HG03196 (cell line): ENCODE results near the gene PTCSC3.

ENCODE experiments used
- ATAC-seq: cut with Tn5 transposase; IDR thresholded peaks from one replicate; pipeline ENCODE4 v1.9.1; 2021; ENCODE audit not compliant: unreplicated experiment

The PTCSC3 gene

GRCh38 chr14:36176524-36176923 lies at the start of gene PTCSC3:
Gene PTCSC3 (minus strand): TSS chr14:36176722.
- ATAC-seq: no peak

DNA sequence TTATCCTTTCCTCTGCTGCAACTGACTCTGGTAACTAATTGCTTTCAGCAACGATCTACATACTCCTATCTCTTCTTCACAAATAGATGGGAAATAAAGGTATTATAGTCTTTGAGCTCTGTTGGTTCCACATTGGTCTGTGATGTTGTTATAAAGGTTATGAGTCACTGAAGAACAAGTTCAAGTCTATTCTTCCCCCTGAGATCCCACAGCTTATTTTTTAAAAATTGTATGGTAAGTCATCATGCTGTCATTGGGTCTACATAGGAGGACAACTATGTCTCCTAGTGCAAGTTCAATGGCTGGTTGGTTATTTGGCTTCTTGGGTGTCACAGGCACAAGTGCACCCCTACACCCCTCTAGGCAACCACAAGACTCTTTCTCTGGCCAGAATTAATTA lies 49.6 kb upstream of the PTCSC3 start:
- ATAC-seq: no peak

GRCh38 chr14:36224176-36224575 lies 47.7 kb upstream of the PTCSC3 start:
- no peak for ATAC-seq

DNA sequence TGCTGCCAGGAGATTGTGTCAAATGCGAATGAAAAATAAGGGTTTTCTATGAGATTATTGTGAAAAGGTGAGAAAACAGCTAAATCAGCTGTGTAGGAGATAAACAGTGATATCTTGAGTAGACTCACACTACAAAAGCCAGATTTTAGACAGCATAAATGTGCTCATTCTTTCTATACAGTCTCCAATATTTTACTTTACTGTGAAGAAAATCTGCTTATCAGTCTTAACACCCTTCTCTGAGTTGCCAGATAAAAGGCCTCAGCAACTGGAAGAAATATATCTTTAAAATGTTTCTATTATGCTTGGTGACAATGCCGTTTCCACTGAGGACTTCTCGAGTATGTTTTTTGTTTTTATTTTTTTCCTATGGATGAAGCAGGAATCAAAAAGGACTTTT lies 47.0 kb upstream of the PTCSC3 start:
- ATAC-seq: no peak

- ATAC-seq: no peak
Observed at GRCh38 chr14:36222952-36223468, 46.5 kb upstream of the PTCSC3 start.

DNA sequence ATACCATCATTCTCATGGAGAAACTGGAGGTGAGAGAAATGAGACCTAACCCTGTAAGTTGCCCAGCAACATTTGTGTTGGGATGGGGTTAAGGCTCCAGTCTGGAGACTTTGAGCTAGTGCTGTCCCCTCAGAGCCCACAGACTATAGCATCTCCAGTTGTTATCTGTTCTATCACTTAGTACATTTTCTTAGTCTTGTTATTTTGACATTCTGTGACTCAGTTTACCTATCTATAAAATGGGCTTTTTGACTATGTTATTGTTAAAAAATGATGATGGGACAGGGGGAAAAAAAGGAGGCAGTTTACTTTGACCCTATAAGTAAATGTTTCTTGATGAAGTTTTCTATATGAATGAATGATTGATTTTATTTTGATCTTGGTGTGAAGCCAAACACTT lies 45.8 kb upstream of the PTCSC3 start:
- ATAC-seq: no peak

- ATAC-seq: no peak
Observed at GRCh38 chr14:36221112-36221511, 44.6 kb upstream of the PTCSC3 start.

DNA sequence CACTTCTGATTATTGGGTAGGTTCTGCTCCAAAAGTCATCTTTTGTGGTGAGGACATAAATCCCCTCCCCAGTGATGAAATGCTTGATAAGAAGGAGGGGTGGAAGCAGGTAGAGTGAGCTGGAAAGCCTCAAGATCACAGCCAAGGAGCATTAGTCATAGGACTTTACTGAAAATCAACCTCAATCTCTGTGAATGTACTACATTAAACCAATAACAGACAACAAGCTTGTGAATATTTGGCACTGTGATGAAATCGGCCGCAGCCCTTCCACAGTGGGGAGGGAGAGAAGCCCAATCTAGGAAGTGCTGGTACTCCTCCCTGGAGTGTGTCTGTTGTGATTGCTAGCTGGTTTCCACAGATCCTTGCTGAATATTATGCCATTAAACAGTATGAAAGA lies 41.2 kb upstream of the PTCSC3 start:
- no peak for ATAC-seq

DNA sequence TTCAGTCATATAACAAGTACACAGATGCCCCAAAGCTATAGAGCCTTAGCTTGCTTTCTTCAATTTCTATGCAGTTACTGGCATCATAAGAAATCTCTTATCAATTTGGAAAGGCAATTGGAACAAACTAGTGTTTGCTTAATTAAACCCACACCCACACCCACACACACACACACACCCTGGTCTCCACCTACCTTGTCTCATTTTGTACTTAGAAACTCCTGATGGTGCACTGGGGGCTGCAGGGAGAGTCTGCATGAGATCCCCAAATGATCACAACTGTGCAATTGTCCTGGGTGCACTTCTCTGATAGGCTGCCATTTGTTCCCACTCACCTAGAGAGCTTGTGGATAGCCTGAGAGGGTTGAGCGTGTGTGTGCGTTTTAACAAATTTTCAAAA lies 40.5 kb upstream of the PTCSC3 start:
- no peak for ATAC-seq

DNA sequence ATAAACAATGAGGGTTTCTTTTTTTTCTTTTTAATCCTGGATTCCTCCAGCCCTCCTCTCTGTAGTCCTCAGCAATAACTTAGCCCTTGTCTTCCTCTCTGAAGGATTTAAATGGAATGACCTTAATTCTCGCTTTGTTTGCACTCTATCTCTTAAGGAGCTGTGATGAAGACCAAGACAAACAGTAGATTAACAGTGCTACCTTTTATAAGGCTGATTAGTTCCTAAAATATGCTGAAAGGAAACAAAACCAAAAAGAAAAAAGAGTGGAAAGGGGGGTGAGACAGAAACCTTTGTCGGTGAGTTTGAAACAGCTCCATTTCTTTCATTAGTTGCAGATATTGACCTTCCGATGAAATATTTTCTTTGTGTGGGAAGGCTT lies 38.7 kb upstream of the PTCSC3 start:
- ATAC-seq: no peak

DNA sequence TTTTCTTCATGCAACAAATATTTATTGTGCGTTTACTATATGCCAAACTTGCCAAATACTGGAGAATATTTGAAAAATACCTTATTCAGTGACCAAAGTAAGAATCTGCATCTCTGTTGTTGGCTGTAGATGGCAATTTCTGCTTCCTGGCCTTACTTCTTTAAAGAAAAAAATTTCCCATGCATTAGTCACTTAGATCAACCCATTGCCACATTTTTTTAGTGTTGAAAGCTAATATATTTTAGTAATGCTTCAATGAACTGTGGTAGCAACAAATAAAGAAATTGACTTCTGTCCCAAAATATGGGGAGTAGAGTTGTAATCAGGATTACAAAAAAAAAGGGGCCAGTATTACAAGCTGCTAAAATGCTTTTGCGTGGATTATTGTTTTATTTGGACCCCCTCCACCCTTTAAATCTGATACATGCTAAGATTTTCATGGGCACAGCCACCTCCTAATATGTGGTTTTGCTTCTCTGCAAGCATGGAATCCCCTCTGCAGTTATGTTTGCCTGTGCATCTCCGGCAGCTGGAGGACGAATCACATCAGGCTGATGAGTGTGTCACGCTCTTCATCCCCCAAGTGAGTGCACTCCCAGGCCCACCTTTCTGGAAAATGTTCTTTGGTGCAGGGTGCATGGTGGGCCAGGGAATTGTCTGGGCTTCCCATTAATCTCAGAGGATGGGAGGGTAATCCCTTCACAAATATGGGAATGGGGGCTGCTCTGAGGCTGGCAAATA lies 38.1 kb upstream of the PTCSC3 start:
- ATAC-seq: no peak

- no peak for ATAC-seq
Observed at GRCh38 chr14:36212987-36213386, 36.5 kb upstream of the PTCSC3 start.

GRCh38 chr14:36212577-36212976 lies 36.1 kb upstream of the PTCSC3 start:
- ATAC-seq: no peak

GRCh38 chr14:36208690-36209278 lies 32.3 kb upstream of the PTCSC3 start:
- ATAC-seq: no peak

DNA sequence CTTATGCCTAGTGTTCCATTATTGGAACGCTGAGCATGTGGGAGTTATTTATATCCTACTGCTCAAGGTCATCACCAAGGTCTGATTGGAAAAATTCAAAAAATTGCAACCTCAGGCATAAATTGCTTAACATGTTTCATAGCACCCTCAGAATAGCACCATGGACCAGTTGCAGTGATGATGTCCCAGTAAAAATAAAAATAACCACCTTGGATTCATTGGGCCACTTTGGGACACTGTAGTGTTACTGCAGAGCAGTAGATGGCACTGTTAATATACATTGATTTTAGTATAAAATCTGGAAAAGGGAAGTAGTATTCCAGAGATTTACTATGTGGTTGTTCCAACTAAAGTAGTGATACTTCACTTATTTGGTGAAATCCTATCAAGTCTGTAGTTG lies 31.0 kb upstream of the PTCSC3 start:
- no peak for ATAC-seq

GRCh38 chr14:36204461-36205073 lies 28.0 kb upstream of the PTCSC3 start:
- no peak for ATAC-seq

GRCh38 chr14:36198378-36198777 lies 21.9 kb upstream of the PTCSC3 start:
- ATAC-seq: no peak

DNA sequence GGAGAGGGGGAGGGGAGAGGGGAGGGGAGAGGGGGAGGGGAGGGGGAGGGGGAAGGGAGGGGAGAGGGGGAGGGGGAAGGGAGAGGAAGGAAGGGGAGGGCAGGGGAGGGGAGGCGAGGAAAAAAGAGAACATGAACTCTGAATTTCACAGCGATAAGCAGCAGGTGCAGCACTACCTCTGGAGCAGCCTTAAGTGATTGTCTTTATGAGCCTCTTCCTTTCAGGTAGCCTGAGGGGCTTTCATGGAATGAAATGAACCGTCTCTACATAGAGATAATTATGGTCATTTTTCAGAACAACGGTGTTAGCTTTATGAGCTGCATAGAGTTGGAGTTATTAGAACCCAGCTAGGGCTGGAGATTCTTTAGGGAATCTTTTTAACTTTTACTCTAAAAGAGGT lies 18.1 kb upstream of the PTCSC3 start:
- no peak for ATAC-seq

DNA sequence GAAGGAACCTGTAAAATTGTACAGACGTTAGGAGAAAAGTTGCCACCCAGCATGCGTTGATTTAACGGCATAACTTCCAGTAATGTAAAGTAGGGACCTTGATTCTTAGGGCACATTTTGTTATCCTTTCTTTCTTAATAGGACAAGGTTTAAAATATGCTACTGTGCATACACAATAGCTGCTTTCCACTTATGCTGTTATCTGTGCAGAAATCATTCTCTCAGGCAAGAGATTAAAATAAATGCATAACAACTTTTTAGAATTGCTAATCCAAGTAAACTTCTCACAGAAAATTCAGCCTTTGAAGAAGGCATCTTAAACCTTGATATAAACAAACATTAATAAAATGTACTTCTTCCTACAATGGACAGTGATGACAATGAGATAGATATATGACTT lies 16.0 kb upstream of the PTCSC3 start:
- no peak for ATAC-seq

DNA sequence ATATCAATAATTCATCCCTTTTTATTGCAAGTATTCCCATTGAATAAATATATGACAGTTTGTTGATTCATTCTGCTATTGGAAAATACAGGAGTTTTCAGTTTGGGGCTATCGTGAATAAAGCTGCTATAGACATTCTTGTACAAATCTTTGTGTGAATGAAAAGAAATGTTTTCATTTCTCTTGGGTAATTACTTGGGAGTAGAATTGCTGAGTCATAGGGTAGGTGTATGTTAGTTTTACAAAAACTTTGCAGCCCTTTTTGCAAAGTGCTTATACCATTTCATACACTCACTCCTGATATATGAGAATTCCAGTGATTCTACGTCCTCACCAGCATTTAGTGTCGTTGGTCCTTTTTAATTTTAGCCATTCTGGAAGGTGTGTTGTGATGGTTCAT lies 6.9 kb upstream of the PTCSC3 start:
- ATAC-seq: no peak

DNA sequence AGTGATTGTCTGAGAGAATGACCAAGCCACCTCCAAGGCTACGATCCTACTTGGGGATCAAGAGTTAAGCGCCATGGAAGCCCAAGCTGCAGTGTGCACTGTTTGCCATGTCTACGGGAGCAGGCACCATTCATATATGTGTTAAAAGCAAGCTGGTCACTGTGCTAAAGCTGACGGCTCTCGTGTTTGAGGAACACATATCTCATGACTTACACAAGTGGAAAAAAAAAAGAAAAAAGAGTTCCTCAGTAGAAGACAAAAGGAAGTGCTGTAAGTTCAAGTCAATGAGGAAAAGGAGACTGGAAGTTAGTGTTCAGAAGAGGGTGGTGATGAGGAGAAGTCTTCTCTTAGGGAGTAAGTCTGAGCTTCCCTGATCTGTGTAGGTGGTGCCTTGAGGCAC lies 4.9 kb upstream of the PTCSC3 start:
- no peak for ATAC-seq

GRCh38 chr14:36177489-36177888 lies 967 bp upstream of the PTCSC3 start:
- no peak for ATAC-seq
